IMR-90 (cell line): ENCODE data around the gene TENT5A.

Source experiments
- BHLHE40 ChIP-seq: fragments of 150-350 bp; IDR thresholded peaks from 2 replicates; pipeline ENCODE4 v1.6.1; 2016; ENCODE audit warnings: mild to moderate bottlenecking, low read depth, low read length
- CEBPB ChIP-seq: IDR thresholded peaks from 2 replicates; pipeline ENCODE4 v1.6.1; 2012; ENCODE audit warnings: low read depth, low read length, improper control_type of control experiment
- MAZ ChIP-seq: IDR thresholded peaks from 2 replicates; pipeline ENCODE4 v1.6.1; 2012; ENCODE audit warnings: low read depth, mild to moderate bottlenecking, low read length, improper control_type of control experiment, moderate library complexity, borderline replicate concordance
- MXI1 ChIP-seq: IDR thresholded peaks from 2 replicates; pipeline ENCODE4 v1.6.1; 2012; ENCODE audit warnings: low read depth, mild to moderate bottlenecking, low read length, moderate library complexity, borderline replicate concordance
- NFE2L2 ChIP-seq: fragments of 150-350 bp; IDR thresholded peaks from 2 replicates; pipeline ENCODE4 v1.6.1; 2016; ENCODE audit warnings: low read depth, mild to moderate bottlenecking, low read length
- POLR2A ChIP-seq: IDR thresholded peaks from 2 replicates; pipeline ENCODE4 v1.6.1; 2012; ENCODE audit warnings: mild to moderate bottlenecking, low read depth, low read length
- RAD21 ChIP-seq: IDR thresholded peaks from 2 replicates; pipeline ENCODE4 v1.6.1; 2012; ENCODE audit warnings: low read length, improper control_type of control experiment
- RCOR1 ChIP-seq: IDR thresholded peaks from 2 replicates; pipeline ENCODE4 v1.6.1; 2012; ENCODE audit warnings: mild to moderate bottlenecking, low read length, improper control_type of control experiment; ENCODE audit not compliant: insufficient replicate concordance
- RFX5 ChIP-seq: IDR thresholded peaks from 2 replicates; pipeline ENCODE4 v1.8.0; 2012; ENCODE audit warnings: low read depth, mild to moderate bottlenecking, low read length, moderate library complexity
- SMC3 ChIP-seq: fragments of 150-350 bp; IDR thresholded peaks from 2 replicates; pipeline ENCODE4 v1.6.1; 2016; ENCODE audit warnings: low read depth, mild to moderate bottlenecking, antibody characterized with exemption, low read length, moderate library complexity
- TF ChIP-seq, protein P1 (sequence below): conservative IDR thresholded peaks from 2 replicates; pipeline ENCODE4 v1.5.1; 2012; ENCODE audit warnings: mild to moderate bottlenecking, low read depth, low read length, improper control_type of control experiment
- TF ChIP-seq, protein P2 (sequence below): fragments of 150-350 bp; IDR thresholded peaks from 2 replicates; pipeline ENCODE4 v1.6.1; 2017; ENCODE audit warnings: mild to moderate bottlenecking, antibody characterized with exemption, low read length, low read depth

DNA sequence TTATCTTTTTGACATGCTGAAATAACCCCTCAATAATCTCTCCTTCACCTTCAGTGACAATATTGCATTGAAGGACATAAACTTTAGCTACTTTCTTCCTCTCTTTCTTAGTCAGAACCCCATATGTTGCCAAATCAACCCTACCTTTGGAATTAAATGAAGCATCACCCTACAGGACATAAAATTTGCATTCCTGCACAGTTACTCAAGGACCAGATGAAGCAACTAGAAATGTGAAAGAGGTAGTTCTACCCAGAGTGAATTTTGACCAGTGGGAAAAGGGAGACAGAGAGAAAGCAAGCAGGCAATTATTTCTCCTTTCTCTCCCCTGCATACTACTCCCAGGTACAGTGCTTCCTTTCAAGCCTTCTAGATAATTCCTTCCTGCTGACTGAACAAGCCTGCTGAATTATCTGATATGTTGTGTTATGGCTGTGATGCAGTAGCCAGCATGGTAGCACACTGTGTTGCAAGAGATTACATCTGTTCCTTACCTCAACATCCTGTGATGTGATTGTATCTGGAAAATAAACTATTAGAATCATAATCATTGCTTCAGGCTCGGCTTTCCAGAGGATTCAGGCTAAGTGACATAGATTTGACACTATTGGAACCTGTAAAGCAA is 16.6 kb downstream of the TENT5A start:
- TF ChIP-seq, protein P1, sequence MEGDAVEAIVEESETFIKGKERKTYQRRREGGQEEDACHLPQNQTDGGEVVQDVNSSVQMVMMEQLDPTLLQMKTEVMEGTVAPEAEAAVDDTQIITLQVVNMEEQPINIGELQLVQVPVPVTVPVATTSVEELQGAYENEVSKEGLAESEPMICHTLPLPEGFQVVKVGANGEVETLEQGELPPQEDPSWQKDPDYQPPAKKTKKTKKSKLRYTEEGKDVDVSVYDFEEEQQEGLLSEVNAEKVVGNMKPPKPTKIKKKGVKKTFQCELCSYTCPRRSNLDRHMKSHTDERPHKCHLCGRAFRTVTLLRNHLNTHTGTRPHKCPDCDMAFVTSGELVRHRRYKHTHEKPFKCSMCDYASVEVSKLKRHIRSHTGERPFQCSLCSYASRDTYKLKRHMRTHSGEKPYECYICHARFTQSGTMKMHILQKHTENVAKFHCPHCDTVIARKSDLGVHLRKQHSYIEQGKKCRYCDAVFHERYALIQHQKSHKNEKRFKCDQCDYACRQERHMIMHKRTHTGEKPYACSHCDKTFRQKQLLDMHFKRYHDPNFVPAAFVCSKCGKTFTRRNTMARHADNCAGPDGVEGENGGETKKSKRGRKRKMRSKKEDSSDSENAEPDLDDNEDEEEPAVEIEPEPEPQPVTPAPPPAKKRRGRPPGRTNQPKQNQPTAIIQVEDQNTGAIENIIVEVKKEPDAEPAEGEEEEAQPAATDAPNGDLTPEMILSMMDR: no peak
- TF ChIP-seq SMC3 (no peak), POLR2A (no peak), RAD21 (no peak), BHLHE40 (no peak), RFX5 (no peak), RCOR1 (no peak), CEBPB (peak; percentile 28), MXI1 (no peak), NFE2L2 (no peak), MAZ (no peak)
- TF ChIP-seq, protein P2, sequence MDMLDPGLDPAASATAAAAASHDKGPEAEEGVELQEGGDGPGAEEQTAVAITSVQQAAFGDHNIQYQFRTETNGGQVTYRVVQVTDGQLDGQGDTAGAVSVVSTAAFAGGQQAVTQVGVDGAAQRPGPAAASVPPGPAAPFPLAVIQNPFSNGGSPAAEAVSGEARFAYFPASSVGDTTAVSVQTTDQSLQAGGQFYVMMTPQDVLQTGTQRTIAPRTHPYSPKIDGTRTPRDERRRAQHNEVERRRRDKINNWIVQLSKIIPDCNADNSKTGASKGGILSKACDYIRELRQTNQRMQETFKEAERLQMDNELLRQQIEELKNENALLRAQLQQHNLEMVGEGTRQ: no peak
